HG03280 (cell line): Measurements from ENCODE around the gene PPP2R2D.
"Not testable (repeated sequence)": the region's sequence is repeated elsewhere in the genome, so short reads cannot be mapped to it uniquely, and the experiment has no call there.

Experiments used
- ATAC-seq: cut with Tn5 transposase; IDR thresholded peaks from one replicate; pipeline ENCODE4 v1.9.1; 2021; ENCODE audit warnings: mild to moderate bottlenecking, moderate library complexity; ENCODE audit not compliant: unreplicated experiment

Gene PPP2R2D

GRCh38 chr10:131944976-131945695 is 44.3 kb downstream of the PPP2R2D start:
- ATAC-seq: no peak

DNA sequence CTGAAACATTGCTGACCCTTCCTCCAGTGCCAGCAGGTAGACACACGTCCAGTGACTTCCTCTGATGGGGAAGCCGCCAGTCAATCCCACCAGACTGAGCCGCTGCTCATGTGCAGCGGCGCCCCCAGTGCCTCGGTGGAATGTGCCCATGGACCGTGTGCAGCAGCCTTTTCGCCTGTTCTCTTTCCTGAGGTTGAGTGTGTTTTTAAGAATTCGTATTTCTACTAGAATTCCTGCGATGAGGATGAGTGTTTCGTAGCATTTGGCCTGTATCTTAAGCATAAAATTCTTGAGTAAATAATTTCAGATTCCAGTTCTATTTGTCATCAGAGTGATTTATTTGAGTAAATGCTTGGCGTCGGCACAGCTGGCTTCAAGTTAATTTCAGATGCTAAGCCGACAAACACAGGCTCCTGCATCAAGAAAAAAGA is 45.5 kb downstream of the PPP2R2D start:
- ATAC-seq: no peak

- no peak for ATAC-seq
These were observed 46.1 kb downstream of the PPP2R2D start for GRCh38 chr10:131946880-131947279.

DNA sequence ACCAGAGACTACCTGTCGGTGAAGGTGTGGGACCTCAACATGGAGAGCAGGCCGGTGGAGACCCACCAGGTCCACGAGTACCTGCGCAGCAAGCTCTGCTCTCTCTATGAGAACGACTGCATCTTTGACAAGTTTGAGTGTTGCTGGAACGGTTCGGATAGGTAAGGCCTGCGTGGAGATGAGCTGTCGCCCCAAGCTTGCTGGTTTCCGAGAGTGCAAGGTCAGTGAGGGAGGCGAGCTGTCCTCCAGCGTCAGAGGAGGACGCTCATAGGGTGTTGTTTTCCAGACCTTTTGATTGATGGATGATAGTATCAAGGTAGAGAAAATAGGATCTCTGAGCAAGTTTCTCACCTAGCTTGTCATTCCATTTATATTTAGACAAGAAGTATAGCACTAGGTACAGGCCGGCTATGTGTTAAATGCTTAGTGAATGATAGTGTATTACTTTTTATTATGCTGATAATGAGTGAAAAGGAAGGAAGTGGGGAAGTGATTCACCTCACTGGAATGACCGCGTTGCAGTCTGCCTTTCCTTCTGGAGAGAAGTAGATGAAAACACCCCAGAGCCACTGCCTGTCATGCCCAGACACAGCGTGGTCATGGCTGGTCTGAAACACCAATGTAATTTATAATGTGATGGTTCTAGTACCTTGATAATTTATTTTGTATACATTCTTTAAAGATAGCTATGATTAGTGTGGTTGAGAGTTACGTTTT is 47.0 kb downstream of the PPP2R2D start:
- no peak for ATAC-seq

DNA sequence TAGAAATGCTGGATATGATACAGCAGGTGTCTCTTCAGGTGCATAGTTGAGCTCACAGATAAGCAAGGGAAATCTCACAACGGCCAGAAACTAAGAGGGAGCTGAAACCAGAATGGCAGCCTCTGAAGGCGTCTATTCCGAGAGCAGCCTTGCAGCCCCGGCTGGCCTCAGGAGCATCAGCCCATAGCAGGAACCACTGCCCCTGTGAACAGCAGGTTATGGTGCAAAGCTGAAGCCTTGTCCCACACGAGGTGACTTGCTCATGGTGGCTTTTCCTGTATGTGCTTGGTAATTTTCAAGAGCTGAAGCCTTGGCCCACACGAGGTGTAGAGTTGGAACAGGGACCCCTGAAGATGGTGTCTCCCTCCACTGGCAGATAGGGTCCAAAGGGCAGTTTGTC is 47.7 kb downstream of the PPP2R2D start:
- ATAC-seq: no peak

DNA sequence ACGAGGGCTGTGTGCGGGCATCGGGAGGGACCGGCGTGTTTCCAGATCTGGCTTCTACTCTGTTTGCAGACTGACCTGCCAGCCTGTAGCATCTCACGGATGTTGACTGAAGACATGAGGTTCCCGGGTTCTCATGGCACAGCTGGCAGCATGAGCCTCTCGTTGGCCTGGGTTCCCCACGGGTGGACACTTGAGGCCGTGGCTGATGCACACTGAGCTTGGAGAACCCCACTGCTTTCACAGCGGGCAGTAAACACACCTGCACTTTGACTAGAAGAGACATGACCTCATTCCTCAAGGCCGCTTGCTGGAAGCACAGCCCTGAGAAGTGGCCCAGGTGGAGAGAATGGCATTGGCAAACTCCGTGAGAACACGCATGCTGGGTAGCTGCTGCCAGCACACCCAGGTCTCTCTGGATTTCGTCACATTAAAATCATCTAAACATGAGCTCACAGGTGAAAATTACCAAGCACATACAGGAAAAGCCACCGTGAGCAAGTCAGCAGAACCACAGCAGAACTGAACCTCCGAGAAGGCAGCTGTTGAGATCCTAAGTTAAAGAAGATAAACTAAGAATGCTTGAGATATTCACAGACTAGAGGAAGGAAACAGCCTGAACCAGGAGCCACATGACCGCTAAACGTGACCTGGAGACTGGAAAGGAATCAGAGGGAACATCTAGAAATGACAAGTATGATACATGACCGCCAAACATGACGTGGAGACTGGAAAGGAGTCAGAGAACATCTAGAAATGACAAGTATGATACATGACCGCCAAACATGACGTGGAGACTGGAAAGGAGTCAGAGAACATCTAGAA is 48.4 kb downstream of the PPP2R2D start:
- no peak for ATAC-seq

DNA sequence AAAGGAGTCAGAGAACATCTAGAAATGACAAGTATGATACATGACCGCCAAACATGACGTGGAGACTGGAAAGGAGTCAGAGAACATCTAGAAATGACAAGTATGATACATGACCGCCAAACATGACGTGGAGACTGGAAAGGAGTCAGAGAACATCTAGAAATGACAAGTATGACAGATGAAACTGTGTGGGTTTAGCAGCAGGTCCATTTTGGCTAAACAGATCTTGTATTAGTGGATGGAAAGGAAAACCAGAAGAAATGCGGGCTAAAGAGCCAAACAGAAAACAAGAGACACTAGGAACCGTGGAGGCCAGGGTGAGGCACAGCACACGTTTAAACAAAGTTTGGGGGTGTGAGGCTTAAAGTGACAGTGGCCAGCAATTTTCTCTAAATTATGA is 49.1 kb downstream of the PPP2R2D start:
- ATAC-seq: not testable (repeated sequence)

- no peak for ATAC-seq
These were observed 53.7 kb downstream of the PPP2R2D start for GRCh38 chr10:131954356-131954965.

- ATAC-seq: no peak
These were observed 55.0 kb downstream of the PPP2R2D start for GRCh38 chr10:131955591-131956340.

- ATAC-seq: no peak
These were observed 59.0 kb downstream of the PPP2R2D start for GRCh38 chr10:131959841-131960240.

- no peak for ATAC-seq
These were observed 59.8 kb downstream of the PPP2R2D start for GRCh38 chr10:131960631-131961046.

GRCh38 chr10:131961047-131961776 is 60.4 kb downstream of the PPP2R2D start:
- ATAC-seq: no peak

DNA sequence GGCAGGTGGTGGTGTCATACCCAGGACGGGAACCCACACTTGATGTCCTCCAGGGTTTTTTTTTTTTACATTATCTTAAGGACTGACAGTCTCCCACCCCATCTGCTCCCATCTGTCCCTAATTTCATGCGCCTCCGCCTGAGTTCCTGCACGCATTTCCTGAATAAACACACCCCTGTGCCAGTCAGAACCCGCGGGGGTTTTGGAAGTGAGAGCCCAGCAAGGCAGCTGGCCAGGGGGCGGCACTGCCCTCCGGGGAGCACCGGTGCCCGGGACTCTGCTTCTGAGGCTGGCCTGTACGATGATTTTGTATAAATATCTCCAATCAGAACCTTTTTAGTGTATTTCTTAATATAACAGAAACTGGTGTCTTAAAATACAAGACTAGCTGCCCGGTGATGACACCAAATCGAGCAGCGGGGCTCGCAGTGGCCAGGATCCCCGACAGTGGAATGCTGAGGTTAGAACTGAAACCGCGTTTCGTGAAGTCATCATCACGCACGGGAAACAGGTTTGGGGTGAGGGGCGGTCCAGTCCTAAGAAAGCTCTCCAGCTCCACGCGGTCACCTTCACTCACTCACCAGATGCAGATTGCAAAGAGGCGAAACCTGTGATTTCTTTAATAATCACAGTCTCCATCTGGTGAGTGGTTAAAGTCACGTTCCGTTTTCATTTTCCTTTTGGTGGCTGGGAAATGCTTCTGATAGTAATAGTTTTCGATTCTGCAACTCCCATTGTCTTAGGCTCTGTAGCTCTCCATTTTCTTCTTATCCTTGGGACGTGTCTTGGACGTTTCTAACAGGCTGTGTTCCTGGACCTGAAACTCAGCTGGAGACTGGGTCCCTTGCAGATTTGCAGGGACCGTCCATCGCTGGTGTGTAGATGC is 61.2 kb downstream of the PPP2R2D start:
- no peak for ATAC-seq

DNA sequence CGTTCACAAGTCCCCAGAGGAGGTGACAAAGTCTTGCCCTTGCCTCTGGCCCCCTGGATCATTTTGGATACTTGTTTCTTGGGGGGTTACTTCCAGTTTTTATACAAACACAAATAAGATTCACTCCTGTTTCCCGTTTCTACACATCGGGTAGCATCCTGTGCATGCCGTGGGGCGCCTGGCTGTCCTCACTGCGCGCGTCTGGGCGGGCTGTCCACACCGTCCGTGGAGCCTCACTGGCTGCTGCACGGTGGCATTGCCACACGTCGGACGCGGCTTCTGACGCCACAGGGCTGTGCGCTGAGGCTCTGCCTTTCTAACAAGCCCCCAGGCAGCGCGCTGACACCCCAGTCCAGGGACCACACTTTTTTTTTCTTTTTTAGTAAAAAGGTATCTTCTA is 62.5 kb downstream of the PPP2R2D start:
- no peak for ATAC-seq

- no peak for ATAC-seq
These were observed 63.0 kb downstream of the PPP2R2D start for GRCh38 chr10:131963811-131964210.

- ATAC-seq: no peak
These were observed 63.5 kb downstream of the PPP2R2D start for GRCh38 chr10:131964298-131964697.

- no peak for ATAC-seq
These were observed 68.1 kb downstream of the PPP2R2D start for GRCh38 chr10:131968949-131969348.

GRCh38 chr10:131970946-131971345 is 70.1 kb downstream of the PPP2R2D start:
- no peak for ATAC-seq

- no peak for ATAC-seq
These were observed 70.8 kb downstream of the PPP2R2D start for GRCh38 chr10:131971591-131971990.
